Brain microvascular endothelial cell (primary cell): Measurements from ENCODE around the gene LIN37.

Experiments used
- DNase-seq: peaks from one replicate; pipeline ENCODE4 v3.0.0-alpha.2; 2020
- H3K27ac ChIP-seq: fragments of 250-450 bp; sonication (Bioruptor Pico); 2 replicates; pipeline ENCODE4 v1.5.1; 2020; ENCODE audit warnings: mild to moderate bottlenecking, moderate library complexity
- H3K27me3 ChIP-seq: fragments of 250-450 bp; sonication (Bioruptor Pico); replicated peaks from 2 replicates; pipeline ENCODE4 v1.5.1; 2020; ENCODE audit warnings: mild to moderate bottlenecking
- H3K36me3 ChIP-seq: fragments of 250-450 bp; sonication (Bioruptor Pico); replicated peaks from 2 replicates; pipeline ENCODE4 v1.5.1; 2020; ENCODE audit warnings: mild to moderate bottlenecking
- H3K4me3 ChIP-seq: 2 replicates; pipeline ENCODE4 v1.5.1; 2011; ENCODE audit warnings: low read depth, mild to moderate bottlenecking, control low read depth, low read length, moderate library complexity
- CTCF ChIP-seq: IDR thresholded peaks from 2 replicates; pipeline ENCODE4 v1.5.1; 2011; ENCODE audit warnings: low read depth, mild to moderate bottlenecking, moderate library complexity, low read length, control low read depth, inconsistent platforms; ENCODE audit errors: missing control alignments
- in situ Hi-C: cut with HindIII; loops from 2 replicates; pipeline ENCODE4 v1.10.0; 2017; ENCODE audit warnings: low sequenced_read_pairs, low pct_ligation_motif_present

Gene LIN37

GRCh38 chr19:35773020-35773806 lies 24.8 kb downstream of the LIN37 start:
- no peak for DNase-seq

GRCh38 chr19:35774274-35775045 lies 26.1 kb downstream of the LIN37 start:
- no peaks in the 10 kb centered on the region for H3K36me3 ChIP-seq
- H3K27me3 ChIP-seq = no peaks in the 10 kb centered on the region
- no peak for DNase-seq
- no peak overlapping the region for H3K27ac ChIP-seq
- TF ChIP-seq CTCF = no peak
- H3K4me3 ChIP-seq = peak overlapping the region; percentile 29
- in situ Hi-C loops = no loop called here

More at GRCh38 chr19:35773020-35773806, 24.8 kb downstream of the LIN37 start:
- in situ Hi-C loops = no loop called here
- H3K36me3 ChIP-seq = peaks cover 4% of the 10 kb centered on the region
- no peak for TF ChIP-seq CTCF
- H3K4me3 ChIP-seq = no peak overlapping the region
- H3K27me3 ChIP-seq = no peaks in the 10 kb centered on the region
- H3K27ac ChIP-seq = no peak overlapping the region

GRCh38 chr19:35775046-35775297 lies 26.6 kb downstream of the LIN37 start:
- H3K27me3 ChIP-seq = no peaks in the 10 kb centered on the region
- in situ Hi-C loops = no loop called here
- H3K27ac ChIP-seq = no peak overlapping the region
- no peak for DNase-seq
- no peak for TF ChIP-seq CTCF
- peak overlapping the region; percentile 29 for H3K4me3 ChIP-seq
- H3K36me3 ChIP-seq = no peaks in the 10 kb centered on the region

- peak; percentile 97 for DNase-seq
- no peaks in the 10 kb centered on the region for H3K27me3 ChIP-seq
- H3K27ac ChIP-seq = no peak within 1 kb of the TSS
- in situ Hi-C loops = no loop called here
- H3K36me3 ChIP-seq = no peaks in the 10 kb centered on the region
- H3K4me3 ChIP-seq = peak within 1 kb of the TSS; percentile 68
- TF ChIP-seq CTCF = no peak
These were observed 27.1 kb downstream of the LIN37 start, which contains the start of gene ARHGAP33 for GRCh38 chr19:35775298-35776101. Gene ARHGAP33, plus strand, starts transcription at chr19:35775564. Its CDS starts 95 bp downstream, at chr19:35775659.

GRCh38 chr19:35776102-35776788 lies 27.9 kb downstream of the LIN37 start:
- peak overlapping the region; percentile 68 for H3K4me3 ChIP-seq
- TF ChIP-seq CTCF = no peak
- H3K27me3 ChIP-seq = no peaks in the 10 kb centered on the region
- no peak for DNase-seq
- in situ Hi-C loops = no loop called here
- H3K27ac ChIP-seq = no peak overlapping the region
- H3K36me3 ChIP-seq = no peaks in the 10 kb centered on the region
